HEK293 (cell line): ENCODE results near the gene NCF2.

ENCODE experiments used
- CTCF ChIA-PET: fragments of 350-600 bp; formaldehyde crosslinking; extraction: SDS; loops from one replicate; lab custom pipeline; 2021; ENCODE audit warnings: antibody characterized with exemption; lab: Yijun Ruan, JAX
- POLR2A ChIA-PET: fragments of 300-600 bp; formaldehyde crosslinking; extraction: SDS; loops from one replicate; lab custom pipeline; 2020; ENCODE audit warnings: antibody characterized with exemption, inconsistent platforms; lab: Yijun Ruan, JAX
- H3K27ac ChIP-seq: fragments of 200-500 bp; sonication (Bioruptor generic); 2 replicates; pipeline ENCODE4 v1.5.1; 2014; ENCODE audit warnings: low read depth, low read length, control low read depth, inconsistent platforms; ENCODE audit errors: extremely low read depth
- H3K36me3 ChIP-seq, 2 experiments: fragments of 200-500 bp in 1 of 2; sonication (Bioruptor generic) in 1 of 2; 1 replicate in 1 of 2; 2 replicates in 1 of 2; pipeline ENCODE4 v1.5.1; 2014 to 2017; ENCODE audit warnings: inconsistent platforms in 2 of 2, low read length in 2 of 2; ENCODE audit not compliant: control insufficient read depth in 2 of 2, insufficient read depth in 1 of 2
- H3K4me1 ChIP-seq: fragments of 200-500 bp; sonication (Bioruptor generic); 2 replicates; pipeline ENCODE4 v1.5.1; 2014; ENCODE audit warnings: mild to moderate bottlenecking, low read length, inconsistent platforms; ENCODE audit not compliant: control insufficient read depth, insufficient read depth
- H3K4me3 ChIP-seq: 2 replicates; pipeline ENCODE4 v1.5.1; 2011; ENCODE audit warnings: low read depth, mild to moderate bottlenecking, control low read depth, low read length, moderate library complexity
- H3K9me3 ChIP-seq: fragments of 200-500 bp; sonication (Bioruptor generic); 2 replicates; pipeline ENCODE4 v1.5.1; 2014; ENCODE audit warnings: low read depth, low read length, inconsistent platforms; ENCODE audit not compliant: control insufficient read depth, insufficient read depth
- BCL11A ChIP-seq: fragments of 450-650 bp; formaldehyde crosslinking; IDR thresholded peaks from 2 replicates; pipeline ENCODE4 v1.5.1; 2016; ENCODE audit warnings: low read depth, missing biosample characterization, missing genetic modification characterization
- BCL6B ChIP-seq: fragments of 450-650 bp; formaldehyde crosslinking; IDR thresholded peaks from 2 replicates; pipeline ENCODE4 v1.5.1; 2017; ENCODE audit warnings: missing biosample characterization, missing genetic modification characterization
- HOXC10 ChIP-seq: sonication (generic); formaldehyde crosslinking; IDR thresholded peaks from 2 replicates; pipeline ENCODE4 v1.8.1; 2023; ENCODE audit warnings: mild to moderate bottlenecking, missing genetic modification reagents
- MEIS1 ChIP-seq: sonication (generic); formaldehyde crosslinking; IDR thresholded peaks from 2 replicates; pipeline ENCODE4 v1.8.1; 2022; ENCODE audit warnings: missing genetic modification reagents, mild to moderate bottlenecking, borderline replicate concordance
- OVOL3 ChIP-seq: fragments of 450-650 bp; formaldehyde crosslinking; IDR thresholded peaks from 2 replicates; pipeline ENCODE4 v1.5.1; 2016; ENCODE audit warnings: missing biosample characterization, missing genetic modification characterization
- SALL2 ChIP-seq: fragments of 450-650 bp; formaldehyde crosslinking; IDR thresholded peaks from 2 replicates; pipeline ENCODE4 v1.5.0; 2017; ENCODE audit warnings: missing biosample characterization, mild to moderate bottlenecking, missing genetic modification characterization, borderline replicate concordance
- ZBTB1 ChIP-seq: fragments of 450-650 bp; formaldehyde crosslinking; IDR thresholded peaks from 2 replicates; pipeline ENCODE4 v1.5.1; 2016; ENCODE audit warnings: missing biosample characterization, missing genetic modification characterization
- ZFP69B ChIP-seq: fragments of 450-650 bp; formaldehyde crosslinking; IDR thresholded peaks from 2 replicates; pipeline ENCODE4 v1.5.1; 2016; ENCODE audit warnings: missing biosample characterization, missing genetic modification characterization
- ZNF138 ChIP-seq: fragments of 450-650 bp; formaldehyde crosslinking; IDR thresholded peaks from 2 replicates; pipeline ENCODE4 v1.5.1; 2016; ENCODE audit warnings: missing biosample characterization, missing genetic modification characterization, borderline replicate concordance
- ZNF169 ChIP-seq: fragments of 450-650 bp; formaldehyde crosslinking; IDR thresholded peaks from 2 replicates; pipeline ENCODE4 v1.5.1; 2016; ENCODE audit warnings: missing biosample characterization, missing genetic modification characterization
- ZNF23 ChIP-seq: fragments of 450-650 bp; formaldehyde crosslinking; IDR thresholded peaks from 2 replicates; pipeline ENCODE4 v1.5.1; 2016; ENCODE audit warnings: missing biosample characterization, missing genetic modification characterization, borderline replicate concordance
- ZNF354C ChIP-seq: fragments of 450-650 bp; formaldehyde crosslinking; IDR thresholded peaks from 2 replicates; pipeline ENCODE4 v1.5.1; 2016; ENCODE audit warnings: missing biosample characterization, missing genetic modification characterization, low read depth, borderline replicate concordance
- ZNF37A ChIP-seq: fragments of 450-650 bp; IDR thresholded peaks from 2 replicates; pipeline ENCODE4 v1.5.1; 2018; ENCODE audit warnings: missing biosample characterization, missing genetic modification characterization
- ZNF394 ChIP-seq: fragments of 450-650 bp; formaldehyde crosslinking; IDR thresholded peaks from 2 replicates; pipeline ENCODE4 v1.5.1; 2016; ENCODE audit warnings: missing biosample characterization, missing genetic modification characterization, mild to moderate bottlenecking, moderate library complexity, borderline replicate concordance
- ZNF501 ChIP-seq: fragments of 450-650 bp; formaldehyde crosslinking; IDR thresholded peaks from 2 replicates; pipeline ENCODE4 v1.5.1; 2016; ENCODE audit warnings: missing biosample characterization, missing genetic modification characterization
- ZNF558 ChIP-seq: fragments of 450-650 bp; formaldehyde crosslinking; IDR thresholded peaks from 2 replicates; pipeline ENCODE4 v1.5.1; 2016; ENCODE audit warnings: missing biosample characterization, missing genetic modification characterization
- ZNF624 ChIP-seq: fragments of 450-650 bp; formaldehyde crosslinking; IDR thresholded peaks from 2 replicates; pipeline ENCODE4 v1.5.1; 2017; ENCODE audit warnings: missing biosample characterization, missing genetic modification characterization
- ZNF629 ChIP-seq: fragments of 450-650 bp; formaldehyde crosslinking; IDR thresholded peaks from 2 replicates; pipeline ENCODE4 v1.5.1; 2017; ENCODE audit warnings: missing biosample characterization, missing genetic modification characterization
- ZNF747 ChIP-seq: fragments of 450-650 bp; formaldehyde crosslinking; IDR thresholded peaks from 2 replicates; pipeline ENCODE4 v1.5.1; 2016; ENCODE audit warnings: missing biosample characterization, missing genetic modification characterization
- ZNF776 ChIP-seq: fragments of 450-650 bp; formaldehyde crosslinking; IDR thresholded peaks from 2 replicates; pipeline ENCODE4 v1.5.0; 2017; ENCODE audit warnings: missing biosample characterization, missing genetic modification characterization, borderline replicate concordance
- ZNF843 ChIP-seq: fragments of 450-650 bp; formaldehyde crosslinking; IDR thresholded peaks from 2 replicates; pipeline ENCODE4 v1.5.1; 2016; ENCODE audit warnings: missing biosample characterization, missing genetic modification characterization
- TF ChIP-seq, protein P1 (sequence below): fragments of 450-650 bp; formaldehyde crosslinking; IDR thresholded peaks from 2 replicates; pipeline ENCODE4 v1.5.1; 2016; ENCODE audit warnings: missing biosample characterization, missing genetic modification characterization
- TF ChIP-seq, protein P2 (sequence below): fragments of 450-650 bp; formaldehyde crosslinking; IDR thresholded peaks from 2 replicates; pipeline ENCODE4 v1.5.1; 2016; ENCODE audit warnings: missing biosample characterization, missing genetic modification characterization
- TF ChIP-seq, protein P3 (sequence below): fragments of 450-650 bp; formaldehyde crosslinking; IDR thresholded peaks from 2 replicates; pipeline ENCODE4 v1.5.1; 2016; ENCODE audit warnings: missing biosample characterization, missing genetic modification characterization

Gene NCF2

DNA sequence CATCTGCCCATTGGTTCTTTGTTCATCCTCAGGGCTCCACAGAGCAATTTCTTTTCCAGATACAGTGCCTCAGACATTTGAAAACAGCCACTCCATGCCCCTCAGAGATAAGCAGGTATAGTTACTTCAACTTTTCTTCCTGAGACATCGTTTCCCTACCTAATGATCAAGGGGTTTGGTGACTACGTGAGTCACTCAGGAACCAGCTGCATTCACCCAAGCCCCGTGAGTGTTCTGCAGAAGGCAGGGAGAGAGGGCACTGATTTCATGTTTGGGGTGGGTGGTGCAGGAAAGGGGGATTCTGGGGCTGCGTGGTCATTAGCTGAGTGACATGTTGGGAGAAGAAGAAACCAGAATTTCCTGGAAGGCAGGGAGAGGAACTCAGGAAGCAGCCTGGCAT is 25.0 kb downstream of the NCF2 start:
- CTCF ChIA-PET = no interaction called here
- POLR2A ChIA-PET = no interaction called here
- H3K36me3 ChIP-seq = no peaks in the 10 kb centered on the region
- H3K27ac ChIP-seq = no peak overlapping the region
- no peaks in the 10 kb centered on the region for H3K9me3 ChIP-seq
- H3K4me1 ChIP-seq = no peaks in the 10 kb centered on the region
- TF ChIP-seq ZNF624 (tag by site-specific recombination) (no peak), OVOL3 (no peak), ZNF169 (no peak)
- H3K4me3 ChIP-seq = no peak overlapping the region

- CTCF ChIA-PET = no interaction called here
- H3K36me3 ChIP-seq = peaks cover 0 to 6% of the 10 kb centered on the region in 2 experiments; a peak in 1 of 3 replicates
Observed at GRCh38 chr1:183562701-183563100, 27.6 kb downstream of the NCF2 start.

GRCh38 chr1:183559061-183559460 is 31.2 kb downstream of the NCF2 start:
- ChIA-PET POLR2A (no interaction called here), CTCF (no interaction called here)

More at GRCh38 chr1:183562701-183563100, 27.6 kb downstream of the NCF2 start:
- POLR2A ChIA-PET = interaction anchor here (0.7 kb wide), 1 partner anchor 9 kb away, joined by 3 read pairs; no protein-coding TSS in a partner anchor
- Histone ChIP-seq H3K27ac (no peak overlapping the region), H3K4me3 (no peak overlapping the region), H3K9me3 (no peaks in the 10 kb centered on the region), H3K4me1 (no peaks in the 10 kb centered on the region)
- TF ChIP-seq ZNF629 (tag by site-specific recombination) = no peak
- TF ChIP-seq ZNF776 (tag by site-specific recombination) = no peak
- TF ChIP-seq ZNF394 = no peak
- no peak for TF ChIP-seq MEIS1 (CRISPR knock-in tag)
- TF ChIP-seq ZNF747 (tag by site-specific recombination) = no peak
- TF ChIP-seq ZNF354C (tag by site-specific recombination) = no peak
- TF ChIP-seq, protein P1, sequence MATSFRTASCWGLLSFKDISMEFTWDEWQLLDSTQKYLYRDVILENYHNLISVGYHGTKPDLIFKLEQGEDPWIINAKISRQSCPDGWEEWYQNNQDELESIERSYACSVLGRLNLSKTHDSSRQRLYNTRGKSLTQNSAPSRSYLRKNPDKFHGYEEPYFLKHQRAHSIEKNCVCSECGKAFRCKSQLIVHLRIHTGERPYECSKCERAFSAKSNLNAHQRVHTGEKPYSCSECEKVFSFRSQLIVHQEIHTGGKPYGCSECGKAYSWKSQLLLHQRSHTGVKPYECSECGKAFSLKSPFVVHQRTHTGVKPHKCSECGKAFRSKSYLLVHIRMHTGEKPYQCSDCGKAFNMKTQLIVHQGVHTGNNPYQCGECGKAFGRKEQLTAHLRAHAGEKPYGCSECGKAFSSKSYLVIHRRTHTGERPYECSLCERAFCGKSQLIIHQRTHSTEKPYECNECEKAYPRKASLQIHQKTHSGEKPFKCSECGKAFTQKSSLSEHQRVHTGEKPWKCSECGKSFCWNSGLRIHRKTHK = no peak
- no peak for TF ChIP-seq ZNF843 (tag by site-specific recombination)
- no peak for TF ChIP-seq ZNF23 (tag by site-specific recombination)
- no peak for TF ChIP-seq BCL11A
- no peak for TF ChIP-seq SALL2 (tag by site-specific recombination)
- TF ChIP-seq ZNF501 = no peak
- TF ChIP-seq ZNF37A (tag by site-specific recombination) = no peak
- no peak for TF ChIP-seq HOXC10
- TF ChIP-seq ZFP69B (tag by site-specific recombination) = no peak
- no peak for TF ChIP-seq ZBTB1 (tag by site-specific recombination)
- TF ChIP-seq ZNF558 = no peak

More at GRCh38 chr1:183559061-183559460, 31.2 kb downstream of the NCF2 start:
- Histone ChIP-seq H3K27ac (no peak overlapping the region), H3K4me1 (no peaks in the 10 kb centered on the region), H3K9me3 (no peaks in the 10 kb centered on the region), H3K36me3 (peaks cover 6 to 9% of the 10 kb centered on the region in 2 experiments; a peak in 2 of 3 replicates), H3K4me3 (no peak overlapping the region)
- TF ChIP-seq ZNF138 (tag by site-specific recombination) = no peak
- TF ChIP-seq, protein P2, sequence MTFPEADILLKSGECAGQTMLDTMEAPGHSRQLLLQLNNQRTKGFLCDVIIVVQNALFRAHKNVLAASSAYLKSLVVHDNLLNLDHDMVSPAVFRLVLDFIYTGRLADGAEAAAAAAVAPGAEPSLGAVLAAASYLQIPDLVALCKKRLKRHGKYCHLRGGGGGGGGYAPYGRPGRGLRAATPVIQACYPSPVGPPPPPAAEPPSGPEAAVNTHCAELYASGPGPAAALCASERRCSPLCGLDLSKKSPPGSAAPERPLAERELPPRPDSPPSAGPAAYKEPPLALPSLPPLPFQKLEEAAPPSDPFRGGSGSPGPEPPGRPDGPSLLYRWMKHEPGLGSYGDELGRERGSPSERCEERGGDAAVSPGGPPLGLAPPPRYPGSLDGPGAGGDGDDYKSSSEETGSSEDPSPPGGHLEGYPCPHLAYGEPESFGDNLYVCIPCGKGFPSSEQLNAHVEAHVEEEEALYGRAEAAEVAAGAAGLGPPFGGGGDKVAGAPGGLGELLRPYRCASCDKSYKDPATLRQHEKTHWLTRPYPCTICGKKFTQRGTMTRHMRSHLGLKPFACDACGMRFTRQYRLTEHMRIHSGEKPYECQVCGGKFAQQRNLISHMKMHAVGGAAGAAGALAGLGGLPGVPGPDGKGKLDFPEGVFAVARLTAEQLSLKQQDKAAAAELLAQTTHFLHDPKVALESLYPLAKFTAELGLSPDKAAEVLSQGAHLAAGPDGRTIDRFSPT (tag by site-specific recombination) = no peak
- peak; percentile 59; the same call in 1 of the 2 replicates for TF ChIP-seq ZFP69B (tag by site-specific recombination)
- TF ChIP-seq, protein P3, sequence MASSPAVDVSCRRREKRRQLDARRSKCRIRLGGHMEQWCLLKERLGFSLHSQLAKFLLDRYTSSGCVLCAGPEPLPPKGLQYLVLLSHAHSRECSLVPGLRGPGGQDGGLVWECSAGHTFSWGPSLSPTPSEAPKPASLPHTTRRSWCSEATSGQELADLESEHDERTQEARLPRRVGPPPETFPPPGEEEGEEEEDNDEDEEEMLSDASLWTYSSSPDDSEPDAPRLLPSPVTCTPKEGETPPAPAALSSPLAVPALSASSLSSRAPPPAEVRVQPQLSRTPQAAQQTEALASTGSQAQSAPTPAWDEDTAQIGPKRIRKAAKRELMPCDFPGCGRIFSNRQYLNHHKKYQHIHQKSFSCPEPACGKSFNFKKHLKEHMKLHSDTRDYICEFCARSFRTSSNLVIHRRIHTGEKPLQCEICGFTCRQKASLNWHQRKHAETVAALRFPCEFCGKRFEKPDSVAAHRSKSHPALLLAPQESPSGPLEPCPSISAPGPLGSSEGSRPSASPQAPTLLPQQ (tag by site-specific recombination) = 0 out of 2 replicates have a peak, but pooled peaks have one; percentile 37
- TF ChIP-seq BCL6B (tag by site-specific recombination) = no peak
